ENCODE results near the gene SLC25A12.

GRCh38 chr2:171878481-171878993 lies 15.5 kb downstream of the SLC25A12 start:
- no peak for TF ChIP-seq CTCF (IDR thresholded peaks at IDR 0.05; ENCODE audit: low read length)
- TF ChIP-seq EZH2phosphoT487 (IDR thresholded peaks at IDR 0.05; ENCODE audit: low read length), result no peak
